Aorta (tissue), 5 donors: ENCODE results near the gene DAZ2. TPM values are rescaled to one million over a fixed set of nuclear protein-coding genes. Genes with fewer than 3 reads are reported as not detected.
"Not testable (repeated sequence)": the region's sequence is repeated elsewhere in the genome, so short reads cannot be mapped to it uniquely, and the experiment has no call there.

Experiments
- ATAC-seq: fragments of 200-7000 bp; cut with Tn5 transposase; one replicate; pipeline ENCODE4 v1.9.1; 2022; ENCODE audit warnings: moderate library complexity; ENCODE audit not compliant: low FRiP score
- DNase-seq, 2 donors: peaks; one replicate each; pipeline ENCODE4 v3.0.0-alpha.2; 2020
- H3K27ac ChIP-seq, 2 donors: one replicate each; pipeline ENCODE4 v1.5.1; 2013; ENCODE audit warnings: low read length in 2 of 2, mild to moderate bottlenecking in 2 of 2, moderate library complexity in 2 of 2, control low read depth in 1 of 2, inconsistent platforms in 1 of 2, low read depth in 1 of 2
- H3K27me3 ChIP-seq, 2 donors: one replicate each; pipeline ENCODE4 v1.6.1; 2013; ENCODE audit warnings: control low read depth in 1 of 2, low read length in 1 of 2, mild to moderate bottlenecking in 1 of 2, moderate library complexity in 1 of 2; ENCODE audit not compliant: insufficient read depth in 2 of 2, control insufficient read depth in 1 of 2
- H3K36me3 ChIP-seq, 2 donors: one replicate each; pipeline ENCODE4 v1.6.1; 2013; ENCODE audit warnings: control low read depth in 1 of 2, low read length in 1 of 2, mild to moderate bottlenecking in 1 of 2; ENCODE audit not compliant: insufficient read depth in 2 of 2, control insufficient read depth in 1 of 2
- H3K4me1 ChIP-seq, 2 donors: one replicate each; pipeline ENCODE4 v1.6.1; 2013; ENCODE audit warnings: low read length in 2 of 2, control low read depth in 1 of 2, mild to moderate bottlenecking in 1 of 2, moderate library complexity in 1 of 2; ENCODE audit not compliant: insufficient read depth in 2 of 2, control insufficient read depth in 1 of 2
- H3K4me3 ChIP-seq, 2 donors: one replicate each; pipeline ENCODE4 v1.5.1; 2013; ENCODE audit warnings: low read length in 2 of 2, control low read depth in 1 of 2, mild to moderate bottlenecking in 1 of 2
- H3K9me3 ChIP-seq: one replicate; pipeline ENCODE4 v1.6.1; 2013; ENCODE audit warnings: mild to moderate bottlenecking, low read length; ENCODE audit not compliant: control insufficient read depth
- WGBS, 2 donors: extraction: QIAGEN DNeasy Blood & Tissue Kit; methylation state at CpG; one replicate each; pipeline ENCODE4 v1.1.7; 2013; 5-methylcytosine and 5-hydroxymethylcytosine counted together
- intact Hi-C, 2 donors: fragments of 100-400 bp; cut with DNase I; formaldehyde crosslinking; loops; one replicate each; pipeline versions ENCODE4 v1.14.2 to v1.15.0; 2022
- long read RNA-seq, 2 donors: library from polyadenylated mRNA; unstranded; transcript quantifications; one replicate each; pipeline ENCODE4 v2.0.0, GENCODE V29; 2020 to 2021
- polyA plus RNA-seq, 2 donors: library from polyadenylated mRNA; stranded (reverse); fragments of 200-250 nt; gene quantifications; one replicate each; pipeline ENCODE4 v1.2.3, GENCODE V29; 2013
- total RNA-seq, 2 donors: library from RNA; stranded (reverse); fragmentation: NEBNext Ultra II Directional; extraction: Animal tissue kit (Norgen Biotek cat#: 25700); gene quantifications; one replicate each; pipeline ENCODE4 v1.2.1, GENCODE V29; 2021
- donor health status: healthy with polysubstance abuse.
- donor health status: Bipolar disorder and iron deficiency.
- donor health status: DM: no; HTN: no; CAD: no.
- donor health status: DM: no; HTN: no; CAD: no.
- donor health status: DM: yes; HTN: yes; CAD: no.

Gene DAZ2, protein sequence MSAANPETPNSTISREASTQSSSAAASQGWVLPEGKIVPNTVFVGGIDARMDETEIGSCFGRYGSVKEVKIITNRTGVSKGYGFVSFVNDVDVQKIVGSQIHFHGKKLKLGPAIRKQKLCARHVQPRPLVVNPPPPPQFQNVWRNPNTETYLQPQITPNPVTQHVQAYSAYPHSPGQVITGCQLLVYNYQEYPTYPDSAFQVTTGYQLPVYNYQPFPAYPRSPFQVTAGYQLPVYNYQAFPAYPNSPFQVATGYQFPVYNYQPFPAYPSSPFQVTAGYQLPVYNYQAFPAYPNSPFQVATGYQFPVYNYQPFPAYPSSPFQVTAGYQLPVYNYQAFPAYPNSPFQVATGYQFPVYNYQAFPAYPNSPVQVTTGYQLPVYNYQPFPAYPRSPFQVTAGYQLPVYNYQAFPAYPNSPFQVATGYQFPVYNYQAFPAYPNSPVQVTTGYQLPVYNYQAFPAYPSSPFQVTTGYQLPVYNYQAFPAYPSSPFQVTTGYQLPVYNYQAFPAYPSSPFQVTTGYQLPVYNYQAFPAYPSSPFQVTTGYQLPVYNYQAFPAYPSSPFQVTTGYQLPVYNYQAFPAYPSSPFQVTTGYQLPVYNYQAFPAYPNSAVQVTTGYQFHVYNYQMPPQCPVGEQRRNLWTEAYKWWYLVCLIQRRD
- total RNA-seq, result not detected
- polyA plus RNA-seq, result not detected
- long read RNA-seq, donor 1, result 0 reads
- long read RNA-seq, donor 2, result 0 reads

DNA sequence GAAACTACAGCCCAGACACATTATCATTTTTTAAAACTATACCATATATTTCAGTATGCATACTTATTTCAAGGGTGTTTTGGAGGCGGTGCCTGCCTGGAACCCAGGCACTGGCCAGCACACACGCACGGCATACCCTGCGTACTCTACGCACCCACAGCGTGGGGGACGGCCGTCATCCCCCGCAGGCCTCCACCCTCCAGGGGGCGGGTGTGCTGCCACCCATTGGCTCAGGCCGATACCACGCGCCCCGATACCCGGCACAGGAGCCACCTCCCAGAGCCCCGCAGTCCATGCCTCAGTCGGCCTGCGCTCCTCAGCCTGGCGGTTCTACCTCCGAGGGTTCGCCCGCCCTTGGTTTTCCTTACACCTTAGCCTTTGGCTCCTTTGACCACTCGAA, at the start of gene DAZ2:
TSS of gene DAZ2 (plus strand) at position 301 of the 400 bp plus-strand sequence. CDS start 208 bp downstream, outside the sequence.
- H3K9me3 ChIP-seq, ATAC-seq, DNase-seq, H3K4me1 ChIP-seq, H3K36me3 ChIP-seq, H3K27ac ChIP-seq, intact Hi-C loops, H3K4me3 ChIP-seq, H3K27me3 ChIP-seq: not testable (repeated sequence)
- no CpG with 5 or more reads among the region's 23 CpGs for WGBS, 2 donors

DNA sequence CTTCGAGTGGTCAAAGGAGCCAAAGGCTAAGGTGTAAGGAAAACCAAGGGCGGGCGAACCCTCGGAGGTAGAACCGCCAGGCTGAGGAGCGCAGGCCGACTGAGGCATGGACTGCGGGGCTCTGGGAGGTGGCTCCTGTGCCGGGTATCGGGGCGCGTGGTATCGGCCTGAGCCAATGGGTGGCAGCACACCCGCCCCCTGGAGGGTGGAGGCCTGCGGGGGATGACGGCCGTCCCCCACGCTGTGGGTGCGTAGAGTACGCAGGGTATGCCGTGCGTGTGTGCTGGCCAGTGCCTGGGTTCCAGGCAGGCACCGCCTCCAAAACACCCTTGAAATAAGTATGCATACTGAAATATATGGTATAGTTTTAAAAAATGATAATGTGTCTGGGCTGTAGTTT, 20.4 kb upstream of the DAZ2 start, which contains the start of gene DAZ1:
TSS of gene DAZ1 (minus strand) at position 101 of the 400 bp plus-strand sequence. CDS start 208 bp downstream, outside the sequence.
- ATAC-seq, H3K36me3 ChIP-seq, intact Hi-C loops, H3K27ac ChIP-seq, H3K27me3 ChIP-seq, H3K4me1 ChIP-seq, H3K9me3 ChIP-seq, DNase-seq, H3K4me3 ChIP-seq: not testable (repeated sequence)
- no CpG with 5 or more reads among the region's 23 CpGs for WGBS, 2 donors

DNA sequence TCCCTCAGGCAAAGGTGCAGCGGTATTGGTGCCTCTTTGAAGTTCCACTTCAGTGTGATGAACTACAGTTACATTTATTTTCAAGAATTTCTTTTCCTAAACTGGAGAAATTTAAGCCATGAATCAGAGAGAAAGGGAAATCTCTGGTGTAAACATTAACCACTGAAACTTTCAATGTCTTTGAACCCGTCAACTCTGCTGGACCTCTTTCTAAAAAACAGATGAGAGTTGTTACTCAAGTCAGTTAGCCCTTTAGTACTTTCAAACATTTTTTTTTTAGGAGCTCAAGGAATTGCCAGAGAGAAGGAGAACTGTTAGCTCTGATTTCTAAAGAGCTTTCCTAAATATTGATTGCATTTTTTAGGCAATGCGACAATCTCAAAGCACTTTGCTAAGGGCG, 11.9 kb upstream of the DAZ2 start:
- H3K36me3 ChIP-seq, intact Hi-C loops, ATAC-seq, H3K4me3 ChIP-seq, H3K27me3 ChIP-seq, DNase-seq, H3K9me3 ChIP-seq, H3K27ac ChIP-seq, H3K4me1 ChIP-seq: not testable (repeated sequence)
- no CpG with 5 or more reads among the region's 4 CpGs for WGBS, 2 donors

DNA sequence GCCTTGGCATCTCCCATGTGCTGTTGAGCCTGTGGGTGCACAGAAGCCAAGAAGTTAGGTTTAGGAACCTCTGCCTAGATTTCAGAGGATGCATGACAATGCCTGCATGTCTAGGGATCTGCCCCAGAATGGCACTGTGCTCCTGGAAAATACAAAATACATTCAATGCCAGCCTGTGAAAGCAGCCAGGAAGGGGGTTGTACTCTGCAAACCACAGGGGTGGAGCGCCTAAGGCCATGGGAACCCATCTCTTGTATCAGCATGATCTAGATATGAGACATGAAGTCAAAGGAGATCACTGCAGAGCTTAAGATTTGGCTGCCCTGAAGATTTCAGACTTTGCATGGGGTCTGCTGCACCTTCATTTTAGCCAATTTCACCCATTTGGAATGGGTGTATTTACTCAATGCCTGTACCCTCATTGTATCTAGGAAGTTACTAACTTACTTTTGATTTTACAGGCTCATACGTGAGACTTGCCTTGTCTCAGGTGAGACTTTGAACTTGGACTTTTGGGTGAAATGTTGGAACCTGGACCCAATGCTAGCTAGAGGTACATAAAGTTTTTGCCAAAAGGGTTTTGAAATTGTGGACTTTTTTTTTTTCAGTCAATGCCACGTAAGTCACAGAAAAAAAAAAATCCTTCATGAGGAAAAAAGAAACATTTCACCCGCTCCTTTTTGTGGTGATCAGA, 9.4 kb upstream of the DAZ2 start:
- H3K9me3 ChIP-seq, H3K36me3 ChIP-seq, H3K4me1 ChIP-seq, H3K27me3 ChIP-seq, intact Hi-C loops, H3K27ac ChIP-seq, ATAC-seq, DNase-seq, H3K4me3 ChIP-seq: not testable (repeated sequence)
- WGBS, 2 donors, result no CpG with 5 or more reads among the region's 4 CpGs

DNA sequence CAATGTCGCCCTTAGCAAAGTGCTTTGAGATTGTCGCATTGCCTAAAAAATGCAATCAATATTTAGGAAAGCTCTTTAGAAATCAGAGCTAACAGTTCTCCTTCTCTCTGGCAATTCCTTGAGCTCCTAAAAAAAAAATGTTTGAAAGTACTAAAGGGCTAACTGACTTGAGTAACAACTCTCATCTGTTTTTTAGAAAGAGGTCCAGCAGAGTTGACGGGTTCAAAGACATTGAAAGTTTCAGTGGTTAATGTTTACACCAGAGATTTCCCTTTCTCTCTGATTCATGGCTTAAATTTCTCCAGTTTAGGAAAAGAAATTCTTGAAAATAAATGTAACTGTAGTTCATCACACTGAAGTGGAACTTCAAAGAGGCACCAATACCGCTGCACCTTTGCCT, 8.7 kb upstream of the DAZ2 start:
- H3K27ac ChIP-seq, intact Hi-C loops, DNase-seq, H3K4me3 ChIP-seq, H3K27me3 ChIP-seq, H3K9me3 ChIP-seq, H3K4me1 ChIP-seq, H3K36me3 ChIP-seq, ATAC-seq: not testable (repeated sequence)
- no CpG with 5 or more reads among the region's 4 CpGs for WGBS, 2 donors

Other genes starting within 250 kb of the DAZ2 start
- not detected for gene BPY2, start 235.3 kb upstream of the DAZ2 start, total RNA-seq
- gene BPY2, start 235.3 kb upstream of the DAZ2 start, polyA plus RNA-seq, result not detected
- not detected for gene DAZ1, start 20.5 kb upstream of the DAZ2 start, total RNA-seq
- gene DAZ1, start 20.5 kb upstream of the DAZ2 start, polyA plus RNA-seq, result not detected